ENCODE results near the gene RESP18.

GRCh38 chr2:219358170-219359075 lies 25.9 kb upstream of the RESP18 start:
- TF ChIP-seq POLR2A (IDR thresholded peaks at IDR 0.05) (no peak), CTCF (IDR thresholded peaks at IDR 0.05) (no peak)

All from suprapubic skin (tissue), 3 donors.